Stimulated activated CD4-positive, alpha-beta T cell treated with anti-CD3 and anti-CD28 coated beads, Interleukin-4, amount 100 ng/mL, for 48 hours (primary cell): ENCODE results near the gene CHAC1.
A peak's percentile ranks its signal among the peaks of the same experiment; 100 is the strongest.
"Not testable (repeated sequence)": the region's sequence is repeated elsewhere in the genome, so short reads cannot be mapped to it uniquely, and the experiment has no call there.

Experiments
- DNase-seq, 2 donors: peaks; one replicate each; pipeline ENCODE4 v3.0.0-alpha.2; 2020; ENCODE audit warnings: low read depth in 2 of 2

CHAC1 gene

DNA sequence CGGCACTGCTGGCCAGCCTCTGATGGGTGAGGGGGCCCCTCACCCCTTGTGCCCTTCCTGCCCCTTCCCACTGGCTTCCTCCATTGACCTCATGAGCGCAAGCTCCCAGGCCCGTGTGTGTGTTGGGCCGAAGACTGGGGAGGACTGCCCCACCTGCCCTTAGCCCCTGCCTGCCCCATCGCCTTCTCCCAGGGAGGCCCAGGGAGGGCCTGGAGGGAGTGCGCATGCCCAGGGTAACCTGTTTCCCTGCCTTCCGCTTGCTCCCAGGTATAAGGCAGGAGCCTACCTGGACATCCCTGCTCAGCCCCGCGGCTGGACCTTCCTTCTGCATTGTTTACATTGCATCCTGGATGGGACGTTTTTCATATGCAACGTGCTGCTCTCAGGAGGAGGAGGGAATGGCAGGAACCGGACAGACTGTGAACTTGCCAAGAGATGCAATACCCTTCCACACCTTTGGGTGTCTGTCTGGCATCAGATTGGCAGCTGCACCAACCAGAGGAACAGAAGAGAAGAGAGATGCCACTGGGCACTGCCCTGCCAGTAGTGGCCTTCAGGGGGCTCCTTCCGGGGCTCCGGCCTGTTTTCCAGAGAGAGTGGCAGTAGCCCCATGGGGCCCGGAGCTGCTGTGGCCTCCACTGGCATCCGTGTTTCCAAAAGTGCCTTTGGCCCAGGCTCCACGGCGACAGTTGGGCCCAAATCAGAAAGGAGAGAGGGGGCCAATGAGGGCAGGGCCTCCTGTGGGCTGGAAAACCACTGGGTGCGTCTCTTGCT is 15.3 kb upstream of the CHAC1 start:
- no peak for DNase-seq

DNA sequence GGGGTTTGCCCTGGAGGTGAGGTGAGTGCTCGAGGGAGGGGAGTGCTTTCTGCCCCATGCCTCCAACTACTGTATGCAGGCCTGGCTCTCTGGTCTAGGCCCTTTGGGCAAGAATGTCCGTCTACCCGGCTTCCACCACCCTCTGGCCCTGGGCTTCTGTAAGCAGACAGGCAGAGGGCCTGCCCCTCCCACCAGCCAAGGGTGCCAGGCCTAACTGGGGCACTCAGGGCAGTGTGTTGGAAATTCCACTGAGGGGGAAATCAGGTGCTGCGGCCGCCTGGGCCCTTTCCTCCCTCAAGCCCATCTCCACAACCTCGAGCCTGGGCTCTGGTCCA is 14.8 kb upstream of the CHAC1 start:
- no peak for DNase-seq

DNA sequence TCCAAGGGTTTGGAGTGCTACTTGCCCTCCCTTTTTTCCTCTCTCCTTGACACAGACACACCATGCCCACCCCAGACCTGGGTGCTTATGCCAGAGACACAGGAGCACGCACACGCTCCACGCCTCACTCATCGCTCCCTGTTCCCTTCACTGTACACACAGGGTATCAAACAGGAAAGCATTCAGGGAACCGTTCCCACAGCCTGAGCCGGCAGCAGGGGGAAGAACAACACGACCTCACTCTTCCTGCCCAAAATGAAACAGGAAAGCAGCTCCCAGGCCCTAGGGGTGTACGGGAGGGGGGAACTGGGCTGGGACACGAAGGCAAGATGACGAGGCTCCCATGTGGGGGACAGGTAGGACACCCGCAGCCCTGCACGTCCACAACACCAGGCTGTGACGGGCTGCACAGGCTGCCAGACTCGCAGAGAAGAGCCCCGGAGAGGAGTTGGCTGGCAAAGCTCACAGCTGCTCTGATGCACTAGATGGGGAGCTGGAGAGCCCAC is 12.9 kb upstream of the CHAC1 start:
- no peak for DNase-seq

DNA sequence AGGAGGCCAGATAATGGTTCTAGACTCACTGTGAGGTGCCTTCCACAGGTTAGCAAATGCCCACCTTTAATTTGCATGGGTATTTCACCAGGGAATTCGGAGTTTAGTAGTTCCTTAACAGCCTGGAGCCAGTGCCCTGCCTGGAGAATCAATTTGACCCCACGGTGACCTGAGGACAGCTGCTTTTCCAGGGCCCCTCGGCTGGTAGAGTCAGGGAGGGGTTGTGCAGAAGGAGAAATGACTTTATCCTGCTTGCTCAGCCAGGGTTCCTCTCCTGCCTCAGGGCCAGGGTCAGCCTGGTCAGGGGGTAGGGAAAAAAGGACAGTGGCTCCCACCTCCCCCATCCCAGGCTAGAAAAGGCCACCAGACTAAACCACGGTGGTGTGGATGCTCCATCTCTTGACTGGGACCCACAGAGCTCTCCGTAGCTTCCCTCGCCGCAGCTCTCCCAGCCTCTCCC is 12.2 kb upstream of the CHAC1 start:
- no peak for DNase-seq

DNA sequence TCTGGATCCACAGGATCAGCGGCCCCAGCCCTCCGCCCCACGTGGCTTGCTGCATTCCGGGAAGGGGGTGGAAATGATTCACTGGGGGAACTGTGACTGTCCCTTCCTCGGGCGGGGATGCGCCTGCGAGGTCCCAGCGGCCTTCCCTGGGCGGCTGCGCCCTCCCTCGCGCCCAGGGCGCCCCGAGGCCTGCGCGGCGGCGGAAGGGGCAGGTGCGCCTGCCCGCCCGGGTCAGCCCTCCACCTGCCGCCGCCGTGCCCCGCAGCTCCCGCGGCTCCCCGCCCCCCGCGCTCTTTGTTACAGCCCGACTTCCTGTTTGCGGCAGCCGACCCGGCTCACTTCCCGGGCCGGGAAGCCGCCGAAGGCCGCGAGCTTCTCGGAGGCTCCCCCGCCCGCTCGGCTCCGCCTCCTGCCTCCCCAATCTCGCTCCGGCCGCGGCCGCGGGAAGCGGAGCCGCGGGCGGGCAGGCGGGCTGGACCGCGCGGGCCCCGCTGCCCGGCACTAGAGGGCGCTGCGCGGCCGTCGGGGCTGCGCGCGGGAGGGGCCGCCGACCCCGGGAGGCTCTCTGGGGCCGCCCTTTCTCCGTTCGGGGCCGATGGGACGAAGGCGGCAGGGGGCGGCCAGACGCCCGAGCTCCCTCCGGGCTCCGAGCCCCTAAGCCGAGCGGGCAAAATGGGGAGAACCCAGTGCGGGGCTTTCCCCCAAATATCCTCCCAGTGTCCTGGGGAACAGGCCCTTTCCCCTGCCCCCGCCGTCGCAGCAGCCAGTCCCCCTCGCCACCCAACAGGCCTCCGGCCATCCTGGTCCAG is 11.5 kb upstream of the CHAC1 start:
- peak; percentile 51 to 57 for DNase-seq

DNA sequence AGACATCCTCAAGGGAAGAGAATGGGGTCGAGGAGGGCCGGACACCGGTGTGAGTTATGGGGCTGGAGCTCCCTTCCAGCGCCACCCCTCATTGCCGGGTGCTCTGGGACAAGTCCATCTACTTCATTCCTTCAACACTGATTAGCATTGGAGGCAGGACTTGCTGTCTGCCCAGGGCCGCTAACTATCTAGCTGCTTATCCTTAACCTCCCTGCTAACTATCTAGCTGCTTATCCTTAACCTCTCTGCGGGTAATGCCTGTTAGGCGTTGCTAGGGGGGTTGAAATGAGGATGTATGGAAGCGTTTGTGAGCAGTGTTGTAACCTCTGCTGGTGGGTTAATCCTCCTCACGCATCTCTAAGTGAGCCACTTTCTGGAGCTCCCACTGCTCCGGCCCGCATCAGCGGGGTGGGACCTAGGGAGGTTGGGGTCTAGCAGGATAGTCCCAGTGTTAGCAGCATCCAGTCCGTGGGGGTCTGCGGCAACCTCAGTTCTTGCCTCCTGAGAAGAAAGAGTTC is 10.9 kb upstream of the CHAC1 start:
- no peak for DNase-seq

DNA sequence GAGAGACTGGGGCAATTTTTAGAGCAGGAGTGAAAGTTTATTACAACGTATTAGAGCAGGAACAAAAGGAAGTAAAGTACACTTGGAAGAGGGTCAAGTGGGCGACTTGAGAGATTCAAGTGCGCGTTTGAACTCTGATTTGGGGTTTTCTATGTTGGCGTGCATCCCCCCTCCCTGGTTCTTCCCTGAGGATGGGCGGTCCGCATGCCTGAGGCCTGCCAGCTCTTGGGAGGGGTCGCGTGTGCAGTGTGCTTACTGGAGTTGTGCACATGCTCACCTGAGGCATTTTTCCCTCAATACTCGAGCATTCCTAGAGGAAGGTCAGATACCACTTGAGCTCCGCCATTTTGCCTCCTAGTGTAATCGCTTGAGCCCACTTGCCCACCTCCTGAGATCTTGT is 10.4 kb upstream of the CHAC1 start:
- no peak for DNase-seq

DNA sequence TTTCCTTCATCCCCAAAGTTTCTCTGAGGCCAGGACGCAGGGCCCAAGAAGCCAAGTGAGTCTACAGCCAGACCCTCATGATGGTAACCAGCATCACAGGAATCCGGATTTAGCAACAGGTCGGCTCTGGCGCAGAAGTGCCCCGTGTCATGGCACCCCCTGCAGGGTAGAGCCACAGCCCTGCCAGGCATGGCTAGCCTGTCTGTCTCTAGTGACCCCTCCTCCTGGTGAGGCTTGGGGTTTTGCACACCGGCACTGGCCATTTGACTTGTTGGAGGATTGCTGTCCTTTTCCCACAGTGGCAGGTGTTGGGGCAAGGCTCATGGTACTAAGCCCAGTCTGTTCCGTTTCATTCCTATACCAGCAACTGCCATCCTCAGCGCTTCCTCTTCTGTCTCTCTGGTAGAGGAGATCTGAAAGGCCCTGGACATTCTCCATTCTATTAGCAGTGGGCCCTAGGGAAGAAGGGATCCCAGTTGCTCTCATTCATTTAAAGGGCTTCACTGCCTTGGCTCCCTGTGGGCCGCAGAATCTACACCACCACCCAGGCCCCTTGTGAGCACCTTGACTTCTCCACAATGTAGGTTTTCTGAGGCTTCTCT is 9.4 kb upstream of the CHAC1 start:
- no peak for DNase-seq

DNA sequence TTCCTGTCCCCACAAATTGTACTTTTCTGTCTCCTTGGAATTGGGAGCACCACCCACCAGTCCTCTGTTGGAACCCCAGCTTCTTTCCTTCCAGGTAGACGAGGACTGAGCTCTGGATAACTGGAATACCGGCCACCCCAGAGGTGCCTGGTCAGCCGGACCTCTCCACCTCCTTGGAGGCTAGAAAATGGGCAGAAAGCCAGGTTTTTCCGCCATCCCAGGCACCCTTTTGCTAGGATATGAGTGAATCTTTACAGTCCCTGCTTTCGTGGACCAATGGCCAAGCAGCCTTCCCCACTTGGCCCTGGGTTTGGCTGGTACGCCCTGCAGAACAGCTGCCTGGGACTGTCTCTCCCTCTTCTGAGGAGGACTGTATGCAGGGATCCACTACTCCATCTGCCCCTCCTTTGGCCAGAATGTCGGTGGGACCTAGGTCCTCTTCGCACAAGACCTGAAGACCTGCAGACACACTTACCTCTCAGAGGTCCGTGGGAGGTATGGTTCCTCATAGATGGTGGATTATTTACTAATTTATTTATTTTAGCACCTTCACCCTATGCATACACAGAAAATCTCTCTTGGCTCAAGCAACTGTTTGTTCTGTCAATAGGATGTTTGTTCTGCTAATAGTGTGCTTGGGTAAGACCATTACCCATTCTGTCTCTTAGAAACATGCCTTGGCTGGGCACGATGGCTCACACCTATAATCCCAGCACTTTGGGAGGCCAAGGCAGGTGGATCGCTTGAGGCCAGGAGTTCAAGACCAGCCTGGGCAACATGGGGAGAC is 8.6 kb upstream of the CHAC1 start:
- no peak for DNase-seq

DNA sequence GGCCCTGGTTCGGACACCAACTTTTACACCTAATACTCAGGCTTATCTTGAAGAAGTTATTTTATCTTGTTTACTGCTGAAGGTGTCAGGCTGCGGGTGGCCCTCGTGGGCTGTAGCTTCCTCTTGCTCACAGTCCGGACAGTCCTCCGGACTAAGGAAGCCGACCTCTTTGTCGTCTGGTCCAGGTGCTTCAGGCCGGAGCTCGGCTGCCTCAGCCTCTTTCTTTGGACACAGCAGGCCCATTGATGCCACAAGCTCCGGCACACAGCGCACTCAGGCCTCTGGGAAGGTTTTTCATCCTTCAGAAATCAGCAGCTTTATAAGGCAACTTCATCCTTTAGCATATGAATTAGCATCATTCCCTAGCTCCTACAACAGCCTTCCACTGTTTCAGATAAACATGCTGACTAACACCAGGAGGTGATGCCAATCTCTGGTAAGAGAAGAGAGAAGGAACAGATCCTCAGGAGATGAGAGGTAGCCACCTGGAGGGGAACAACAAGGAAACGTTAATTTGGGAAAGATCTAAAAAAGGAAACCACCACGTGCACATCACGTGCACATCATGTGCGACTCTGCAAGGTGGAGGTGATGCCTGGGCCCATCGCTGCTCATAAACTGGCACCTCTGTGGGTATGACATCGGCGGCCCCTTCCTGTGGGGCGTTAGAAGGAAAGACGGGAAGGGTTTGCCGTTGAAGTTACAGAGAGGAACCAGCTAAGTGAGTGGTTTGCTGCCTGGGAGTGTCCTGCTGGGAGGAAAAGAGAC is 4.4 kb upstream of the CHAC1 start:
- DNase-seq = no peak

DNA sequence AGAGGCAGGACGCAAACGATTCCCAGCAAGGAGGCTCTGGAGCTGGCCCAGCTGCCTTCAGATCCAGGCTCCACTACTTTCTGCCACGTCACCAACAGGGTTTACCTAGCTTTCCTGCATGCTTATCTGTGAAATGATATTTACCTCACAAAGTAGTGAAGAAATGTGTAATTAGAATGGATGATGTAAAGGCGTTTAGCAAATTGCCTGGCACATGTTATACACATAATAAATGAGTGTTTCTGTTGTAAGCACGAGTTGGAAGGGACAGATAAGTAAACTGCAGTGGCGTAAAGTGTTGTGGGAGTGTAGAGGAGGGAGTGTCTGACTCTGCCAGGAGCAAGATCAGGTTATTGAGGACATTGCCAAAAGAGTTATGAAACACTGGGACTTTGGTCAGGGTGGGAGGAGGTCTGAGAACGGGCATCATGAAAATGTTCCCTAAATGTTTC is 3.5 kb upstream of the CHAC1 start:
- DNase-seq = no peak

DNA sequence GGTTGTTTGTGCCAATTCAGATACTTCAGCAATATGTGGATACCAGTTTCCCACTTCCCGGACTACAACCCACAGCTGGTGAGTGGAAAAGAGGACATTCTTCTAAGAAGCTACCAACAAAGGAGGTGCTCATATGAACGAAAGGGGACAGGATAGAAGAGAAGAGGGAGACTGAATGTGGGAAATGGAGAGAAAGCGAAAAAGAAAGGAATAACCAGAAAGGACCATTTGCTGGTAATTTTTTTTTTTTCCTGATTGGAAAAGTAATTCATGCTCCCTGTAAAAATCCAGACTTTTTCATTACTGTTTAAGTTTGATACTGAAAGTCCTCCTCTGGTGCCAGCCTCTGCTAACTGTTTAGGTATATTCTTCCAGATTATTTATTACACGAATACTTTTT is 1.5 kb upstream of the CHAC1 start:
- DNase-seq = no peak

DNA sequence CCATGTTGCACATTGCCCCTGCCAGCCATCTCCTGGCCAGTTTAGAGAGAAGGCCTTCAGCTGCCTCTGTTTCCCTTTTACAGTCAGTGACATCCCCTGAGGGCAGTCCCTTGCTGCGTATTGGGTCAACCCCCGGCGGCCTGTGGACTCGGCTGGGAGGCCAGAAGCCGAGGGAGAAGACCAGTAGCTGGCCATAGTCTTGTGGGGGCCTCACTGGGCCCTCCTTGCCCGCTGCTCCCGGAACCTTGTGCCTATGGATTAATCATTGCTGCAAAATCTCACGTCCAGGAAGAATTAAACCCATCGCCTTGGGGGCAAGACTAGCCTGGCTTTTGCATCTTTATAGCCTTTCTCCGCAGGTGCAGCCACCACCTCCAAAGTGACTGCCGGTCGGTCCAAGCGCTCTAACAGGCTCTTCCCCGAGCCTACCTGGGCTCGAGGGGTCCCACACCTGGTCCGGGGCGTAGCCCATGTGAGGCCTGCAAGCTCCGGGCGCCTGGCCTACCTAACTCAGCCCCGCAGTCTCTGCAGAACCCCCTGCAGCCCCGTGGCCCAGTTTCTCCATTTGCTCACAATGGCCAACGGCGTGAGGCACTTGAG is 870 bp upstream of the CHAC1 start:
- DNase-seq = no peak

DNA sequence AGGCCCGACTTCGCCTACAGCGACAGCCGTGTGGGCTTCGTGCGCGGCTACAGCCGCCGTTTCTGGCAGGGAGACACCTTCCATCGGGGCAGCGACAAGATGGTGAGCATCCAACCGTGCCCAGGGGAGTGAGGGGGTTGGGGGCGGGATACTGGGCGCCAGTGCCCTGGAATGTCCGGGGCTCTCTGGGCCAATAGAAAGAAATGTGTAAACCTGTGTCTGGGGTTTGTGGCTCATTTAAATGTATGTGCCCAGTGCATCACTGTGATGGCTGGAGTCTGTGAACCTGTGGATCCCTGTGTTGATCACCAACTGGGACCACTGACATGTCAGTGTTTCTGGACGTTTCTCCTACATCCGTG is 423 bp downstream of the CHAC1 start:
- DNase-seq = no peak

DNA sequence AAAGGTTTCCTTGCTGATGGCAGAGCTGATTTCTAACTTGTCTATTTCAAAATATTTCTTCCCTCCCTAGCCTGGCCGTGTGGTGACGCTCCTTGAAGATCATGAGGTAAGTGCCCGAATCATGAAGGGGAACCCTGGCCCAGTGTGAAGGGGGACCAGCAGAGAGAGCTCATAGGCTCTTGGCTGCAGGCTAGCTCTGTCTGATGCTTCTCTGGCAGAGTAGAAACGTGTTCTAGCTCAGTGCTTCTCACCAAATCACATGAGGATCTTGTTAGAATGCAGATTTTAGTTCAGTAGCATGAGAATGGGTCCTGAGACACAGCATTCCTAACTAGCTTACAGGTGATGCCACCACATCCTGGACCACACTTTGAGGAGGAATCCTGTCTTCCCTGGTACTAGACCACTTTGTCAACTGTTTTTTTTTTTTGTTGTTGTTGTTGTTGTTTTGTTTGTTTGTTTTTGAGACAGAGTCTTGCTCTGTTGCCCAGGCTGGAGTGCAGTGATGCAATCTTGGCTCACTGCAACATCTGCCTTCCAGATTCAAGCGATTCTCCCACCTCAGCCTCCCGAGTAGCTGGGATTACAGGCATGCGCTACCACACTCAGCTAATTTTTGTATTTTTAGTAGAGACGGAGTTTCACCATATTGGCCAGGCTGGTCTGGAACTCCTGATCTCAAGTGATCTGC is 1.0 kb downstream of the CHAC1 start:
- not testable (repeated sequence) for DNase-seq

DNA sequence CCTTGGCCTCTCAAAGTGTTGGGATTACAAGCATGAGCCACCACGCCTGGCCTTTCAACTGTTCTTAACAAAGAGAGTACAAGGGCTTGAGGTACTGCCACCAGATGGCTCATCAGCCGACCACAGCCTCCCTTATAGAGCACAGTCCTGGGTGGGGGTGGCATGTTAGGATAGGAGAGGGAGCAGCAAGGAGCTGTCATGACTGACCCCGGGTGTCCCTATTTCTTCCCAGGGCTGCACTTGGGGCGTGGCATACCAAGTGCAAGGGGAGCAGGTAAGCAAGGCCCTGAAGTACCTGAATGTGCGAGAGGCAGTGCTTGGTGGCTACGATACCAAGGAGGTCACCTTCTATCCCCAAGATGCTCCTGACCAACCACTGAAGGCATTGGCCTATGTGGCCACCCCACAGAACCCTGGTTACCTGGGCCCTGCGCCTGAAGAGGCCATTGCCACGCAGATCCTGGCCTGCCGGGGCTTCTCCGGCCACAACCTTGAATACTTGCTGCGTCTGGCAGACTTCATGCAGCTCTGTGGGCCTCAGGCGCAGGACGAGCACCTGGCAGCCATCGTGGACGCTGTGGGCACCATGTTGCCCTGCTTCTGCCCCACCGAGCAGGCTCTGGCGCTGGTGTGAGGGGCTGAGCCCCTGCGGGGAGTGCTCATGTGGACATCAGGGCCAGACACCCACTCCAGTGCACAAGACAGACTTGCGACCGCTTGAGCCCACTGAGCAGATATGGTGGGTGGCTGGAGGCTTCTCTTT is 2.1 kb downstream of the CHAC1 start:
- DNase-seq = no peak

DNA sequence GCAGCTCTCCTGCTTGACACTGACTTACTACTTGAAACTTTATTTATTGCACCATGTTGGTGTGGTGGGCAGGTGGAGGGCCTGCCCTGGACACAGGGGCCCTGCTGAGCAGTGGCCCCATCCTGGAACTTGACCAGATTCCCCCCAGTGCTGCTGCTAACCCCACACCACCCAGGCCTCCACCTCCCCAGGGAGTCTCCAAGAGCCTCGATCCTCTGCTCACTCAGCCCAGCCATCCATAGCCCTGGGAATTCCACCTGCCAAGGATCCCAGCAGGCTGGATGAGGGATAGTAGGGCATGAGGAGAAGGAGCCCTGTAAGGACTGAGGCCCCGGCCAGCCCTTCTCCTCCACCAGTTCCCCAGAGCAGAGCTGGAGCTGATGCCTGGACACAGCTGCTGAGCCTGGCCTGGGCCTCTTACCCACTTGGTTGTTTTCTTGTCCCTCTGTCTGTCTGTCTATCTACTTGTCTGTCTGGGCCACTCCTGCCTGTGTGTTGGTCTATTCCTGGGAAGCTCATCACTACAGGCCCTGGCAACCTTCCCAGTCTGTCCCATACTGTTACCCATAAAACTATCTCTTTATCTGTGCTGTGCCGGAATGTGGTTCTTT is 2.8 kb downstream of the CHAC1 start:
- DNase-seq = no peak

DNA sequence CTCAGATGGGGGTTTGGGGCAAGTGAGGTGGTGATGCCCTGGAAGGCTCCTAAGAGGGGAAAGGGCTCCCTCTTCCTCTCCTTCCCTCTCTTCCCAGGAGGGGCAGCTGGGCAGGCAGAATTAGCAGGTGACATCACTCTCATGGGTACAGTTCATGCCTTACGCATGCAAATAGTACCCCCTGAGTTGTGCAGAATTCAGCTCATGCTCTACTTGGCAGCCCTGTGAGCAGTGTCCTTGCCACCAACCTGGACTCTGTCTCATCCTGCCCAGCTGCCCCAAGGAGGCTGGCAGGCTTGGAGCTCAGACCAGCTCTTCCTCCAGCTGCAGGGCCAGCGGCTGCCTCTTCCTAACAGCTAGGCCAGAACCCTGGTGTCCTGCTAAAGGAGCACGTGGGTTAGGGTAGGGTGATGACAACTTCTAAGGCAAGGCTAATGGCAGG is 3.3 kb downstream of the CHAC1 start:
- no peak for DNase-seq
